Fibroblast of lung (primary cell): ENCODE measurements around the gene STRBP. TPM values are rescaled to one million over a fixed set of nuclear protein-coding genes. Genes with fewer than 3 reads are reported as not detected.

ENCODE experiments used
- DNase-seq, 2 donors: peaks; one replicate each; pipeline versions ENCODE4 v3.0.0 to v3.0.0-alpha.2; 2010; ENCODE audit warnings: low read depth in 2 of 2
- H2AFZ ChIP-seq: 2 replicates; pipeline ENCODE4 v1.5.1; 2012; ENCODE audit warnings: low read length, control low read depth, inconsistent platforms
- H3K27ac ChIP-seq: 2 replicates; pipeline ENCODE4 v1.5.1; 2011; ENCODE audit warnings: low read length, control low read depth; ENCODE audit not compliant: insufficient read depth
- H3K27me3 ChIP-seq: 2 replicates; pipeline ENCODE4 v1.5.1; 2011; ENCODE audit warnings: mild to moderate bottlenecking, low read length; ENCODE audit not compliant: control insufficient read depth, insufficient read depth
- H3K36me3 ChIP-seq: 2 replicates; pipeline ENCODE4 v1.5.1; 2011; ENCODE audit warnings: low read length; ENCODE audit not compliant: control insufficient read depth, insufficient read depth
- H3K4me1 ChIP-seq: 2 replicates; pipeline ENCODE4 v1.5.1; 2011; ENCODE audit warnings: low read length; ENCODE audit not compliant: control insufficient read depth, insufficient read depth; ENCODE audit errors: extremely low read depth
- H3K4me2 ChIP-seq: 2 replicates; pipeline ENCODE4 v1.5.1; 2011; ENCODE audit warnings: low read length, control low read depth; ENCODE audit not compliant: insufficient read depth; ENCODE audit errors: extremely low read depth
- H3K4me3 ChIP-seq, 4 experiments: fragments of 200-600 bp in 1 of 4; sonication (generic) in 1 of 4; replicated peaks in 1 of 4; 2 replicates each; pipeline ENCODE4 v1.5.1; 2011 to 2016; ENCODE audit warnings: low read length in 4 of 4, low read depth in 3 of 4, mild to moderate bottlenecking in 3 of 4, control low read depth in 2 of 4, inconsistent platforms in 1 of 4, mixed read lengths in 1 of 4; ENCODE audit not compliant: insufficient read depth in 1 of 4; ENCODE audit errors: control extremely low read depth in 1 of 4
- H3K79me2 ChIP-seq: 2 replicates; pipeline ENCODE4 v1.5.1; 2012; ENCODE audit warnings: mild to moderate bottlenecking, low read length, inconsistent platforms; ENCODE audit not compliant: control insufficient read depth, insufficient read depth
- H3K9ac ChIP-seq: 2 replicates; pipeline ENCODE4 v1.5.1; 2011; ENCODE audit warnings: mild to moderate bottlenecking, low read length, control low read depth; ENCODE audit not compliant: insufficient read depth
- H3K9me3 ChIP-seq: 2 replicates; pipeline ENCODE4 v1.5.1; 2012; ENCODE audit warnings: low read depth, low read length; ENCODE audit not compliant: control insufficient read depth, insufficient read depth
- H4K20me1 ChIP-seq: 2 replicates; pipeline ENCODE4 v1.5.1; 2011; ENCODE audit warnings: low read length; ENCODE audit not compliant: control insufficient read depth, insufficient read depth; ENCODE audit errors: extremely low read depth
- EZH2 ChIP-seq: IDR thresholded peaks from 2 replicates; pipeline ENCODE4 v1.5.1; 2012; ENCODE audit warnings: low read length, control low read depth, mild to moderate bottlenecking; ENCODE audit errors: missing control alignments
- polyA plus RNA-seq, 2 donors: library from polyadenylated mRNA; depleted of rRNA in 1 of 2; stranded (reverse) in 1 of 2; unstranded in 1 of 2; fragments of >200 nt; gene quantifications; 2 replicates each; pipeline ENCODE4 v1.2.1, GENCODE V29; 2011 to 2012; ENCODE audit warnings: missing spikeins in 1 of 2
- total RNA-seq: library from RNA; depleted of rRNA; stranded (reverse); fragments of >200 nt; gene quantifications from 2 replicates; pipeline ENCODE4 v1.2.1, GENCODE V29; 2014
- TF ChIP-seq, protein P1 (sequence below), 2 donors: IDR thresholded peaks in 1 of 2; conservative IDR thresholded peaks in 1 of 2; 1 replicate in 1 of 2; 2 replicates in 1 of 2; pipeline ENCODE4 v1.5.1; 2011 to 2012; ENCODE audit warnings: low read length in 2 of 2, control low read depth in 1 of 2, inconsistent platforms in 1 of 2, low read depth in 1 of 2, mild to moderate bottlenecking in 1 of 2

Gene STRBP
- total and polyA plus RNA-seq, 2 donors (not counting 1 experiment from before 2014, with no cell fraction given), result 3.3 to 5.9 TPM

DNA sequence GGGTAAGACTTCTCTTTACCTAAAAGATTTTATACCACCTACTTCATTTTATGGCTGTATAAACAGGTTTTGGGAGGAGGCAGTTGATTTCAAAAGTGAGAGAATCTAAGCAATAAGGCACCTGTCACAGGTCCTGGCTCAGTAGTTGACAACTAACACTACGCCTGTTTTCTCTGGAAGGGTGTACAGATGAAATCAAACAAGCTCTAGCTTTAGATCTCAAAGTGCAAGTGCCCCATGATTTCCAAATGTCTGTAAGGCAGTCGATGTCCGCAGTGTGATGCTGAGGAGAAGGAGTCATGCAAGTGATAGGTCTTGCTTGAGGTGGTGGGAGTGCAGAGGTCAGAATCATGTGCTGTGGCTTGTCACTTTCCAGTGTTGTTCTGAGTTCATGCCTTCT lies 168.8 kb downstream of the STRBP start:
- Histone ChIP-seq H3K36me3 (peaks cover 25% of the 10 kb centered on the region), H3K4me1 (no peaks in the 10 kb centered on the region), H3K27ac (no peak overlapping the region), H3K9me3 (no peaks in the 10 kb centered on the region), H3K79me2 (no peaks in the 10 kb centered on the region), H2AFZ (no peak overlapping the region), H3K27me3 (no peaks in the 10 kb centered on the region), H4K20me1 (no peaks in the 10 kb centered on the region), H3K4me3 (no peak overlapping the region), H3K9ac (no peak overlapping the region), H3K4me2 (no peak overlapping the region)
- TF ChIP-seq EZH2, result no peak
- TF ChIP-seq, protein P1, sequence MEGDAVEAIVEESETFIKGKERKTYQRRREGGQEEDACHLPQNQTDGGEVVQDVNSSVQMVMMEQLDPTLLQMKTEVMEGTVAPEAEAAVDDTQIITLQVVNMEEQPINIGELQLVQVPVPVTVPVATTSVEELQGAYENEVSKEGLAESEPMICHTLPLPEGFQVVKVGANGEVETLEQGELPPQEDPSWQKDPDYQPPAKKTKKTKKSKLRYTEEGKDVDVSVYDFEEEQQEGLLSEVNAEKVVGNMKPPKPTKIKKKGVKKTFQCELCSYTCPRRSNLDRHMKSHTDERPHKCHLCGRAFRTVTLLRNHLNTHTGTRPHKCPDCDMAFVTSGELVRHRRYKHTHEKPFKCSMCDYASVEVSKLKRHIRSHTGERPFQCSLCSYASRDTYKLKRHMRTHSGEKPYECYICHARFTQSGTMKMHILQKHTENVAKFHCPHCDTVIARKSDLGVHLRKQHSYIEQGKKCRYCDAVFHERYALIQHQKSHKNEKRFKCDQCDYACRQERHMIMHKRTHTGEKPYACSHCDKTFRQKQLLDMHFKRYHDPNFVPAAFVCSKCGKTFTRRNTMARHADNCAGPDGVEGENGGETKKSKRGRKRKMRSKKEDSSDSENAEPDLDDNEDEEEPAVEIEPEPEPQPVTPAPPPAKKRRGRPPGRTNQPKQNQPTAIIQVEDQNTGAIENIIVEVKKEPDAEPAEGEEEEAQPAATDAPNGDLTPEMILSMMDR (conservative IDR thresholded peaks at IDR 0.05 in 1 of 2, IDR thresholded peaks at IDR 0.05 in 1 of 2; ENCODE audit: low read depth in 1 of 2, low read length in 2 of 2), result no peak
- DNase-seq, result no peak

DNA sequence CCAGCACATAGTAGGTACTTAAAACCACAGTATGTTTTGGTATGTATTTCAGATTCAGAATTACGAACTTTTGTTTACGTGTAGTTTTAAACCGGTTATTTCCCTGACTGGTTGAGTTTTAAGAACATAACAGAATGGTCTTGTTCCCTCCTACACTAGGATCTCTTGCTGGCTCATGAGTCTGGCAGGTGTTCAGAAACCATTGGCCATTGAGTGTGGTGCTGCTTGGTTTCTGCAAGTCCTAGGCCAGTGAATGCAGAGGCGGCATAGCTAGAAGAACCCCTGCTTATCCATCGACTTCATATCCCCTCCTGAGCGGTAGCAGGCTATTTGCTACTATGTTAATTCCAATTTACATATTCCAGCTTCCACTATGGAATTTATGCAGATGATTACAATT lies 169.3 kb downstream of the STRBP start:
- Histone ChIP-seq H3K4me3 (no peak overlapping the region), H3K27me3 (no peaks in the 10 kb centered on the region), H3K9me3 (no peaks in the 10 kb centered on the region), H3K9ac (no peak overlapping the region), H3K4me1 (no peaks in the 10 kb centered on the region), H3K4me2 (no peak overlapping the region), H3K36me3 (peaks cover 24% of the 10 kb centered on the region), H3K27ac (no peak overlapping the region), H4K20me1 (no peaks in the 10 kb centered on the region), H3K79me2 (no peaks in the 10 kb centered on the region), H2AFZ (no peak overlapping the region)
- DNase-seq, result no peak
- TF ChIP-seq, protein P1 (conservative IDR thresholded peaks at IDR 0.05 in 1 of 2, IDR thresholded peaks at IDR 0.05 in 1 of 2; ENCODE audit: low read depth in 1 of 2, low read length in 2 of 2), result no peak
- TF ChIP-seq EZH2, result no peak

DNA sequence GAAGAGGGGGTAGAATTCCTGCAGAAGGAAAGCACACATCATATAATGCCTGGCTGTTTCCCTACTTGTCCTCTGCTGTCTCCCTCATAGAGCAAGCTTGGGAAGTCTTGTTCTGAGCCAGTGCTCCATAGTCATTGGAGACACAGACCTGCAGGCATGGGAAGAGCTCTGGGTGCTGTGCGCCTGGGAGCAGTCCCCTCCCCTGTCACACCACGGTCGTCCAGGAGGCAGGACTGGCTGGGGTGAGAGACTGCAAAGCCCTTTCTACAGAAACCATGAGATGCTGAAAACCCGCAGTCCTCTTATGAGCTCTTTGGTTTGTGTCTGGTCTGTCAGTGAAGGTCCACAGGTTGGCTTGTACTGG lies 170.3 kb downstream of the STRBP start:
- peaks cover 21% of the 10 kb centered on the region for H3K36me3 ChIP-seq
- DNase-seq, result no peak
- H3K79me2 ChIP-seq, result no peaks in the 10 kb centered on the region
- no peaks in the 10 kb centered on the region for H4K20me1 ChIP-seq
- H3K27me3 ChIP-seq, result no peaks in the 10 kb centered on the region
- no peak overlapping the region for H3K27ac ChIP-seq
- H3K9me3 ChIP-seq, result no peaks in the 10 kb centered on the region
- no peak overlapping the region for H3K4me2 ChIP-seq
- H2AFZ ChIP-seq, result no peak overlapping the region
- no peak overlapping the region for H3K4me3 ChIP-seq
- H3K9ac ChIP-seq, result no peak overlapping the region
- TF ChIP-seq EZH2, result no peak
- TF ChIP-seq, protein P1 (conservative IDR thresholded peaks at IDR 0.05 in 1 of 2, IDR thresholded peaks at IDR 0.05 in 1 of 2; ENCODE audit: low read depth in 1 of 2, low read length in 2 of 2), result no peak
- no peaks in the 10 kb centered on the region for H3K4me1 ChIP-seq
